Endometrial microvascular endothelial cells (primary cell): ENCODE results near the gene CALML5. TPM values are rescaled to one million over a fixed set of nuclear protein-coding genes. Genes with fewer than 3 reads are reported as not detected.

Source experiments
- in situ Hi-C: cut with HindIII; loops from 2 replicates; pipeline ENCODE4 v1.10.0; 2017; ENCODE audit warnings: low sequenced_read_pairs, low pct_unique_long_range_greater_than_20kb; ENCODE audit errors: inconsistent ontology term
- total RNA-seq: library from RNA; depleted of rRNA; stranded (reverse); fragments of >200 nt; gene quantifications from one replicate; pipeline ENCODE4 v1.2.3, GENCODE V29; 2015; ENCODE audit errors: inconsistent ontology term

The CALML5 gene
- total RNA-seq, 1 donor from 2014 or later, result not detected

GRCh38 chr10:5523796-5524574 is 24.6 kb upstream of the CALML5 start:
- in situ Hi-C loops, result no loop called here

- in situ Hi-C loops, result no loop called here
Measured at GRCh38 chr10:5522913-5523560, 23.7 kb upstream of the CALML5 start.

- in situ Hi-C loops, result no loop called here
Measured at GRCh38 chr10:5519054-5519453, 19.7 kb upstream of the CALML5 start.

GRCh38 chr10:5518143-5518542 is 18.8 kb upstream of the CALML5 start:
- in situ Hi-C loops, result no loop called here

GRCh38 chr10:5517546-5517945 is 18.2 kb upstream of the CALML5 start:
- in situ Hi-C loops, result no loop called here

- in situ Hi-C loops, result no loop called here
Measured at GRCh38 chr10:5515948-5516761, 16.8 kb upstream of the CALML5 start.

- in situ Hi-C loops, result no loop called here
Measured at GRCh38 chr10:5514226-5514850, 15.0 kb upstream of the CALML5 start.

- in situ Hi-C loops, result no loop called here
Measured at GRCh38 chr10:5512881-5513612, 13.7 kb upstream of the CALML5 start.

- in situ Hi-C loops, result no loop called here
Measured at GRCh38 chr10:5512331-5512730, 13.0 kb upstream of the CALML5 start.

- in situ Hi-C loops, result no loop called here
Measured at GRCh38 chr10:5511885-5512280, 12.5 kb upstream of the CALML5 start.

- in situ Hi-C loops, result no loop called here
Measured at GRCh38 chr10:5511231-5511884, 12.0 kb upstream of the CALML5 start.

GRCh38 chr10:5510281-5511072 is 11.1 kb upstream of the CALML5 start:
- in situ Hi-C loops, result no loop called here

GRCh38 chr10:5509691-5510090 is 10.3 kb upstream of the CALML5 start:
- in situ Hi-C loops, result no loop called here

GRCh38 chr10:5509236-5509635 is 9.9 kb upstream of the CALML5 start:
- in situ Hi-C loops, result no loop called here

- in situ Hi-C loops, result no loop called here
Measured at GRCh38 chr10:5508786-5509185, 9.4 kb upstream of the CALML5 start.

GRCh38 chr10:5508161-5508604 is 8.8 kb upstream of the CALML5 start:
- in situ Hi-C loops, result no loop called here

- in situ Hi-C loops, result no loop called here
Measured at GRCh38 chr10:5507649-5508131, 8.3 kb upstream of the CALML5 start.
